Measurements from ENCODE around the gene EIF1.
"Not testable (repeated sequence)": the region's sequence is repeated elsewhere in the genome, so short reads cannot be mapped to it uniquely, and the experiment has no call there.

EIF1 gene

DNA sequence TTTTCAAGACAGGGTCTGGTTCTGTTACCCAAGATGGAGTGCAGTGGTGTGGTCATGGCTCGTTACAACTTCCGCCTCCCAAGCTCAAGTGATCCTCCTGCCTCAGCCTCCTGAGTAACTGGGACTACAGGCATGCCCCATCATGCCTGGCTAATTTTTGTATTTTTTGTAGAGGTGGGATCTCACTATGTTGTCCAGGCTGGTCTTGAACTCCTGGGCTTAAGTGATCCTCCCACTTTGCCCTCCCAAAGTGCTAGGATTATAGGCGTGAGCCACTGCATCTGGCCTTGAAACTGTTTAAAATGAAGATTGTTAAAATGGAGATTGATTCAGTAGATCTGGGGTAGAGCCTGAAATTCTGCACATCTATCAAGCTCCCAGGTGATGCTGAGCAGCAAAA lies 12.2 kb downstream of the EIF1 start:
- DNase-seq (ENCODE audit: low read depth), result not testable (repeated sequence)

DNA sequence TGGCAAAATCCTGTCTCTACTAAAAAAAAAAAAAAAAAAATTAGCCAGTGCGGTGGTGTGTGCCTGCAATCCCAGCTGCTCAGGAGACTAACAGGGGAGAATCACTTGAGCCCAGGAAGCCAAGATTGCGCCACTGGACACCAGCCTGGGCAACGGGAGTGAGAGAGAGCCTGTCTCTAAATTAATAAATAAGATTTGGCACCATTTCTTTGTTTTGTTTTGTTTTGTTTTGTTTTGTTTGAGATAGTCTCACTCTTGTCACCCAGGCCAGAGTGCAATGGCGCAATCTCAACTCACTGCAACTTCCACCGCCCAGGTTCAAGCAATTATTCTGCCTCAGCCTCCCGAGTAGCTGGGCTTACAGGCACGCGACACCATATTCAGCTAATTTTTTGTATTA lies 14.0 kb downstream of the EIF1 start:
- DNase-seq (ENCODE audit: low read depth), result no peak

DNA sequence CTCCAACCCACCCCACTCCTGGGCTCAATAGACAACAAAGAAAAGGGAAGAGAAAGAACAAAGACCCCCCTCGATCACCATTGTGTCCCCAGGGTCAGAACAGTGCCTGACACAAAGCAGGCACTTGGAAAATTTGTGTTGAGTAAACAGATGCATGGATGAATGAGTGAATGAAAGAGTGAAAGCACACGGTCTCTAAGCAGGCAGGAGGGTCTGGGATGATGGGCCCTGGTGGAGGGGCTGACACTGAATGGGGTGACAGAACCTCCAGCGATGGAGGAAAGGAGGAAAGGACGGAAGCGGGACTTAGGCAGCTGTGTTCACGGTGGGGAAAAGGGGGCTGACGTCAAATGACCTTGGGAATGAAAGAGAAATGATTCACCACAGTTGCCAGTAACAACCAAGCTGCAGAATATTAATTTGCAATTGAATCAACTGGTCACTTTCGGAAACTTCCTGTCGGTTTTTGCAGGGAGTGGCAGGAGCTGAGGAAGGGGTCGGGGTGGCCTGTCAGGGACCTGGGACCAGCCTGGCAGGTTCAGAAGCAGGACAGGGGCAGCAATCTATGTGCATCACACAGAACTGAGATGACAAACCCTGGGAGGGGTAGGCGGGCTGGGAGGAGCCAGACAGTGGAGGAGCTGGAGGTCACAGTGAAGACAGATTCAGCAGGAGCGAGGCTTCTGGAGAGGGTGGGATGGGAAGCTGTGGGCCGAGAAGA lies 16.7 kb downstream of the EIF1 start:
- DNase-seq (ENCODE audit: low read depth), result no peak

DNA sequence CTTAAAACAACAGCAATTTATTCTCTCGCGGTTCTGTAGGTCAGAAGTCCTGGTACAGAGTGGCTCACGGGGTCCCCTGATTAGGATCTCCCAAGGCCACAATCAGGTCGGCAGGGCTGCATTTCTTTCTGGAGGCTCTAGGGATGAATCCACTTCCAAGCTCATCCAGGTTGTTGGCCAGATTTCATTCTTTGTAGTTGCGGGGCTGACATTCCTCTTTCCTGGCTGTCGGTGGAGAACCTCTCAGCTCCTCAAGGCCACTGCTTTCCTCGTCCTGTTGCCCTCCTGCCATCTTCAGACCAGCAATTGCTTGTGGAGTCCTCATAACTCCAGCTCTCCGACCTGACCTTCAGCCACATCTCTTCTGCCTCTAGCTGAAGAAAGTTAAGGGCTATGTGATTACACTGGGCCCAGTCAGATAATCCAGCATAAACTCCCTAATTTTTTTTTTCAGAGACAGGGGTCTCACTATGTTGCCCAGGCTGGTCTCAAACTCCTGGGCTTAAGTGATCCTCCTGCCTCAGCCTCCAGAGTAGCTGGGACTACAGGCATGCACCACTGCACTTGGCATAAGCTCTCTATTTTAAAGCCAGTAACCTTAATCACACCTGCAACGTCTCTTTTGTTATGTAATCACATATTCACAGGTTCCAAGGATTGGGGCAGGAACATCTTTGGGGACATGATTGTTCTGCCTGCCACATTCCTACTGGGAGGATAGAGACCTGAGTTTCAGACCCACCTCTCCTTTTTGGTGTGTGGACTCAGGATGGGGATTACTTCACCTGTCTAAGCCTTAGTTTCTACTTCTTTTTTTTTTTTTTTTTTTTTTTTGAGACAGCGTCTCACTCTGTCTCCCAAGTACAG lies 19.4 kb downstream of the EIF1 start:
- DNase-seq (ENCODE audit: low read depth), result no peak

DNA sequence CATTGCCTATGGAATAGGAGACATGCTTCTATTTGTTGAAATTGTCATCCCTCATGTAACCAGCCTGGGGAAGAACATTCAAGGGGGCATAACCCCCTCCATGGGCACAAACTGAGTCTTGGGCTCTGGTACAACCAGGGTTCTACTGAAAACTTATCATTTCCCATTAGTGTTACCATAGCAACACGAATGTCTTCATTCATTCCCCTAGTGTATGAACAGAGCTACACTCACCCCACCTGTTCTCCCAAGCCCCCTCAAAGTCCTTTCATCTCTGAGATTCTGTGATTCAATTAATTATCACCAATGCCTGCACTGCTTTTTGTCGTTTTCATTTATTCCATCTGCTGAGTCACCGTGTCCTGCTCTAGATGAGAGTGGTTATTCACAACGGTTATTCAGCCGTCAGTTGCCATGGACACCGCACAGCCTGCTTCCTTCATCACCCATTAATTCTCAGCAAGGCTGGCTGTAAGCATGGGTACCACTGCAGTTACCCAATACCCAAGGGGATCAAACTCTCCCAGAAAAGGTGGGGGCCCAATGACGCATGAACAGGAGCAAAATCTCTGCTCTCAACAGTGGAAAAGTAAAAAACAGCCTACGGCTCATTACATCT lies 21.9 kb downstream of the EIF1 start:
- DNase-seq (ENCODE audit: low read depth), result no peak

DNA sequence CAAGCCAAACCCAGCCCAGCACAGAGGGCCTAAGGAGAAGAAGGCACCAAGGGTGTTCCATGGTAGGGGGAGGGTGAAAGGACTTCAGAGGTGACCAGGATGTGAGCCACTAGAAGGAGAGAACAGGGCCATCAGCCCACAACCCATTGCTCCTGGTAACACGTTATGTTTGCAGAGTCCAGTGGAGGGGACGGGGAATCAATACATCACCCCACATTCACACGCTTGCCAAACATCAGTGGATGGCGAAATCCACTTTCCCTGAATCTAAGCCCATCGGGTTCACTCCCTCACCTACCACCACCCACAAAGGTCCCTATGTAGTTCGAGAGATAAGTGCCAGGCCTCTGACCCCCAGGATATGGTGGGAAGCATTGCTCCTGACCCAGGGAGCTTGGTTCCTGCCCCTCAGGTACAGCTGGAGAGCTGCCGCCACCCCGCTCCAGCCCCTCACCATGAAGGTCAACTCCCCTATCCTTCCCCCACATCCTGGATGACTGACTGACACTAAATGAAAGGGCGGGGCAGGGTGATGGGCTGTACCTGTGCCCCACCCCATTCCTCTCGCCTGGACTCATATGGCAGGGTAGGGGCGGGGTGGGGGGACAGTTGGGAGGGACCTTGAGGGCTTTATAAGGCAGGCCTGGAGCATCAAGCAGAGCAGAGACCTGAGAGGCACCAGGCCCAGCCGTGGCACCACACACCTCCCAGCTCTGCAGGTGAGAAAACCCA lies 23.1 kb downstream of the EIF1 start, which contains the start of gene GAST:
TSS of gene GAST (plus strand) at position 663 of the 732 bp plus-strand sequence. CDS start 3,106 bp downstream, outside the sequence.
- DNase-seq (ENCODE audit: low read depth), result no peak

DNA sequence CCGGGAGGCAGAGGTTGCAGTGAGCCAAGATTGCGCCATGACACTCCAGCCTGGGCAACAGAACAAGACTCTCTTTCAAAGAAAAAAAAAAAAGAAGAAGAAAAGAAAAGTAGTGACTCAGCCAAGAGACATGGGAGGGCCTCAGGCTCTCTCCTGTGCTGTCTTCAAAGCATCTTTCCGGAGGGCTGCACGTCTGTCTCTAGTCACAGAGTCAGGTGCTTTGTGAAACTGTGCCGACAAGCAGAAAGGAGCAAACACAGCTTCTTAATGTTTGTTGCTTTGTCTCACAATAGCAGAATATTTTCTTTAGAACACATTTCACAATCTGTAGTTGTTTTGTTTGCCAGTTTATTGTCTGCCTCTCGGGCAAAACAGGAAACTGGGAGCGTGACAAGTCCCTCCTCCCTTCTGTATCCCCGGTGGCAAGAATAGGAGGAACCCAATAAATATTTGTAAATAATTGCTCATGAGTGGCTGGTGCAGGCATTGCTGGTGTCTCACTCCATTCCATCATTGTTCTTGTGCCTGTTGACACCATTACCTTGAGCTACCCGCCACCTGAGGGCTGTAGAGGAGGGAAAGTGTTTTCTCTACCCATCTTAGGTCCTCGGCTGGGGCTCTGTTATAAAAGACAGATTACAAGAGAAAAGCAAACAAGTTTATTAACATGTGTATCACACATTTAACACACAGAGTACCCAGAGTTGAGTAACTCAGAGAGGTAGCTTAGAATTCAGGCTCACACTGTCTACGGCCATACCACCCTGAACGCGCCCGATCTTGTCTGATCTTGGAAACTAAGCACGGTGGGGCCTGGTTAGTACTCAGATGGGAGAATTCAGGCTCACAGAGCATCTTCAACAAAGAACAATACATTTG lies 29.0 kb downstream of the EIF1 start:
- no peak for DNase-seq (ENCODE audit: low read depth)

DNA sequence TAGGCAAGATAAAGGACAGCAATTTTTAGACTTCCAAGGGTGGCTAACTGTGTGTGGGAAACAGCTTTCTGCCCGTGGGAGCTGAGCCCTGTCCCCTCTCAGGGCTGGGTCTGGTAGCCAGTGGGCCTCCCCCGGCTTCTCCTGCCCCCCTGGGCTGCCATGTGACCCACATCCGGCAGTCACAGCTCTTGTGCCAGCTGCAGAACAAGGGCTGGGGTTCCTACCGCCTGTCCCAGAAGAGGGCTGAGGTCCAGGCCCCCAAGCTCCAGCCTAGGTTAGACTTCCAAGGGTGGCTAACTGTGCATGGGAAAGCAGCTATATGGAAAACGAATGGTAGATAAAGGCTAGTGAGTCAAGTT lies 29.6 kb downstream of the EIF1 start:
- DNase-seq (ENCODE audit: low read depth), result no peak

DNA sequence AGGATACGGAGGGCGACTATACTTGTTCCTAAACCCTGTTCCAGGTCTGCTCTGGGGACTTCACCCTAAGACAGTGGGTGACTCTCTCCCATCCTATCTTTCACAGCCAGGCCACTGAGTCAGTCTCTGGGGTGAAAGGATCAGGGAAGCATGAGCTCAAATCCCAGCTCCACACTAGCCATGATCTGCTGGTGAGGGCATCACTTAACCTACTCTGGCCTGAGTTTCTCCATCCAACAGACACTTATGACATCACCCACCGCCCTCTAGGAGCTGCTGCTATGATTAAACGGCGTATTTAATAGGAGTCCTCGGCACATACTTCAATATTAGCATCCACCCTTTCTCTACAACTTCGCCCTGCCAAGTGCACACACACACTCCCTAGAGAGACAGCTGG lies 33.5 kb downstream of the EIF1 start:
- no peak for DNase-seq (ENCODE audit: low read depth)

DNA sequence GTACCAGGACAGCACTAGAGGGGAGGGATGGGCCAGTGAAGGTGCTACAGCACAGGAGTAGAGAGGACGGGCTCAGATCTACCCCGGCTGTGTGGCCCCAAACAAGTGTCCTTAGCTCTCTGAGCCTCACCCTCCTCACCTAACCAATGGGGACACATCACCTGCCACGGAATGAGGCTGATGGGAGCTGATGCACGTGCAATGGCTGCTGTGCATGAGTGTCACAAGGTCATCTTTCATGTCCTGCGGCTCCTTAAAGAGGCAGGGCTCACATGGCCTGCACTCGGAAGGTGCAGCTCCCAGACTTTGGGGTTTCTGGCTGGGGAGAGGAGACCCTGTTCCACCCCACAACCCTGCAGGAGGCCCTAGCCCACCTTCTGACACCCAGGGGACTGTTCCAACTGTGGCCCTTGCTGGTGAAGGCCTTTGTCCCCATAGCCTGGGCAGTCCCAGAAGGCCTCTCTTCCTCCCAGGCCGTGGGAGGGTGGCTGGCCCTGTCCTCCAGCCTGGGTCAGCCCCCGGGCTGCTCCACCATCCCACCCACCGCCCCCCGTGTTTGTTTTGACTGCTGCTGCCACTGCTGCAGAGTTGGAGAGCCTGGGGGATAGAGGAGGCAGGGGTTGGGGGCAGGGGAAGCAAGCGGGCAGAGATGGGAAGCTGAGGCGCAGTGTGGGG lies 35.3 kb downstream of the EIF1 start:
- DNase-seq (ENCODE audit: low read depth), result no peak

DNA sequence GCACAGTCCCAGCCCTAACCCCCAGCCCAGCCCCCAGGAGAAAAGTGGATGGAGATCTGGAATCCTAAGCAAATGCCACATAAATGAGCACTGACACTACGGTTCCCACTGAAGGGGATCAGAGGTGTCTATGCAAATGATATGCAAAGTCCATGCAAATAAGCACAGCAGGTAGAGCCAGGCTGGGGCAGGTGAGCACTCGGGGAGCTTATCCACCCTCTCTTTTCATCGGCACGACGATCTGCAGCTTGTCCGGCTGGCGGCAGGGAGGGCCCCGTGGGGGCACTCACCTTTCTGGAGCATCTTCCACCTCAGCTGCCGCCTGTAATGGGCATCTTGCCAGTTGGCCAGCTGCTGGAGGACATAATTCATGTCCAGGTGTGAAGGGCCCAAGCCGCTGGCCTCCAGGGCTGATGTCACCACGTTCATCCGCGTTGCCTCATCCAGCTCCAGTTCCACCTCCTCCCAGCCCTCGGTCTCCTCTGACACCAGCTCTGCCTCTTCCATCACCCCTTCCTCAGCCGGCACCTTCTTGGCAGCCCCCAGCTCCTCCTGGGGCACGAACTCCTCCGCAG lies 35.9 kb downstream of the EIF1 start:
- no peak for DNase-seq (ENCODE audit: low read depth)

DNA sequence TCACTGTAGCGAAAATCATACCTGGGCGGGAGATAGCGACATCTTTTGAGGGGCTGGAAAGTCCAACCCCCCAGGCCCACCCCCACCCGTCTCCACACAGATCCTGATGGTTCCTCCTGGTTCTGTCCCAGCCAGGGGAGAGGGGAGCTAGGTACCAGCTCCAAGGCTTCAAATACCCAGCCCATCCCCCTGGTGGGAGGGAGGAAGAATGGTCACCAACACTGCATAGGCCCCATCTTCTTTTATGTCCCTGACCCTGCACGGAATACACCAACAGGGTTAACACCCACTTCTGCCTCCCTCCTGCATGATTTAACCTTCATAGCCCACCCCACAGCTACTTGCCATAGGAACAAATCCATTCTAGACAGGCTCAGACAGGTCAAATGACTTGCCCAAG lies 36.4 kb downstream of the EIF1 start:
- no peak for DNase-seq (ENCODE audit: low read depth)

DNA sequence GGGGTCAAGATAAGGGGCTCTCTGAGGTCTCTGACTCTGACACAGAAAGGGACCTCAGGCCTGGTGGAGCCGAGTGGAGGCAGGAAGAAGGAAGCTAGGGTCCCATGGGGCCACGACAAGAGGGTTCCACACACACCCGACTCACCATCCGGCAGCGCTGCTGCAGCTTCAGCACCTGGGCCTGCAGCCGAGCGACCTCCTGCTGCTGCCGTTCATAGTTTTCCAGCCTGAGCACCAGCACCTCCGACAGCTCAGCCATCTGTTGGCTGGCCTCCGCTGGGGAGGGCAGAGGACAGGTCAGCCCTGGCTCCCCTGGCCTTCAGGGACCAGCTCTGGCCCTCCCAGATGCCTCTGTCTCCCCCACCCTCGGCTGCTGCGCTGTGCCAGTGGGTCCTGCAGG lies 39.4 kb downstream of the EIF1 start:
- DNase-seq (ENCODE audit: low read depth), result no peak

DNA sequence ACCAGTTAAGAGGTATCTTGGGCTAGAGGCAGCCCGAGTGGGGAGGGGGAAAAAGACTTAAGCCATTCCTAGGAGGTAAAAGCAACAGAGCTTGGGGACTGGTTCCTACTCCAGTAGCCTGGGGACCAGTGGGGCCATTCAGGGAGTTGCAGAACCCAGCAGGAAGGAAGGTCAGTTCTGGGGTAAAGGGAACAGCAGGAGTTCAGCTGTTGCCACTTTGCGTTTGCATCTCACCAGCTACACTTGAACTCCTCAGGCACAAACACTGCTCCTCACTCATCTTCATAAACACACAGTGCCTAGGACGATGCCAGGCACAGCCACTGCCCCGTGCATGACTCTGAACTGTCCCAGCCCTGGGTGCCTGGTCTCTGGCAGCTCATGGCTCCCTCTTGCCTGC lies 41.8 kb downstream of the EIF1 start:
- DNase-seq (ENCODE audit: low read depth), result no peak

DNA sequence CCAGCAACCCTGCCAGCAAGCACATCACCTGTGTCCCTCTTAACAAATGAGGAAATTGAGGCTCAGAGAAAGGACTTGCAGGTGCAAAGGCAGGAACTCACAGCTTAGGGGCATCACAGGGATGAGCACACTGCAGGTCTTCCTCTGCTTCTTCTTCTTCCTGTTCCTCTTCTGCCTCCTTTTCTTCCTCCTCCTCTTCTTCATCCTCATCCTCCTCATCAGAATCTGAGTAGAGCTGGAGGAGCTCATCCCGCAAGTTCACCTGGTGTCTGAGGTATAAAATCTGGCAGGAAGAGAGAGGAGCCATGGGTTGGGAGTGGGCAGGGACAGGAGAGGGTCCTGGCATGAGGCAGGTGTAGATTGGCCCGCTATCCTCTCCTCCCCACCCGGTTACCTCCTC lies 43.2 kb downstream of the EIF1 start:
- no peak for DNase-seq (ENCODE audit: low read depth)

DNA sequence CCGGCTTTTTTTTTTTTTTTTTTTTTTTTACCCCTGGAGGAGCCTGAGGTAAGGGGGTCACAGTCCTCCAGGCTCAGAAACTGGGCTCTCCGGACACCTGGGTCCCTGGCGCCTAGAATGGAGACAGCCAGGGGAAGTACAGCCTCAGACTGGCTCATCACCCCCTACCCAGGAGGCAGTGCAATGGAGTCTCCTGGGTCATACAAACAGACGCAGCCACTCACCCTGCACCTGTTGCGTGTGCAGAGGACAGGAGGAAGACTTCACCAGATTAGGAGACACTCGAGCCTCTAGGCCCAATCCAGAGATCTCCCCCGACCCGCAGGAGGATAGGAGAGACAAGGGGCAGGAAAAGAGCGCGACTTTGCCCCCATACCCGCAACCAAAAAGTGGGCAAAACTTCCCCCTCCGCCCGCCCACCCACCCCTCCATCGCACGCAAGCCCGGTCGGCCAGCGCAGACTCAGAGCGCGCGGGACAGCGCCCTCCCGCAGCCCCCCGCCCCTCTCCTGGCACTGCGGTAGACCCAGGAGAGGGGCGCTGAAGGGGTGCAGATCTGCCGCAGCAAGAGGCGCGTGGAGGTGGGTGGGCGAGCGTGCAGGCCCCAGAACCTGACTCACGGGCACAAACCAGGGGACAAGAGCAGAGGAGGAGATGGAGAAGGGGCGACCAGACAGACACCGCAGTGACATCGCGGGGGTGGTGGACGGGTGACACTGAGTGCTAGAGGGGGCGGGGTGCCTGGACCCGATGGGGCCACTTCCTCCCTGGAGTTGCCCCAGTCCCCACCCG lies 44.9 kb downstream of the EIF1 start:
- DNase-seq (ENCODE audit: low read depth), result no peak

DNA sequence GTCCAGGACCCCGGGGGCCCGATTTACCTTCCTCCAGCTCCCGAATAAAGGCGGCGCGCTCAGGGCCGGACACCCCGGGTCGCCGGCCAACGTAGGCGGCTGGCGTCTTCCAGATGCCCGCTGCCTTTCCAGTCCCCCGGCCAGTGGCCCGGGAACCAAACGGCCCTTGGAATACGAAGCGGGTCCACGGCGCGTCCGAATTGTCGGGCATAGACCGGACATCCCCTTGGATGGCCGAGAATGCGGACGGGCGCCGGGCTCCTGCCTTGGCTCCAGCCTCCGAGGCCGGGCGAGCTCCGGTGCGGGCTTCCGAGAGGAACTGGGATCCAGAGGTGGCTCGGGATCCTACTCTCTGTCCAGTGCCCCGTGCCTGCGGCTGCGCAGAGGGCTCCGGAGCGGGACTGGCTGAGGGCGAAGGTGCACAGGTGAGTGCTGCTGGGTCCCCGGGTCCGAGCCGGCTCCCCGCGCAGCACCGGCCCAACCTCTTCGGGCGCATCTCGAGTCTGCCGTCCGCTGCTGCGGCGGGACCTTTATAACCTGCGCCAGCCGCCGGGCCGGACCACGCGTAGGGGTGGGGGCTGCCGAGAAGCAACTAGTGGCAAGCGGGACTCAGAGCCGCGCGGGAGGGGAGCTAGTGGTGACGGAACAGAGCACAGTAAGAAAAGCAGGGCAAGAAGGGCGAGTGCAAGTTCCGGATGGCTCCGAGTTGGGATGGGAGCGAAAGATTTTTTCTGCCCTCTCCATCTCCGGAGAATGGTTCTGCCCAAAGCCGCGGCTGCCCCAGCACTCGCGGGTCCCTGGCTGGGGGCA lies 45.7 kb downstream of the EIF1 start, which contains the start of gene HAP1:
TSS of gene HAP1 (minus strand) at position 505 of the 810 bp plus-strand sequence. CDS start at position 496, 9 bp downstream.
- no peak for DNase-seq (ENCODE audit: low read depth)

DNA sequence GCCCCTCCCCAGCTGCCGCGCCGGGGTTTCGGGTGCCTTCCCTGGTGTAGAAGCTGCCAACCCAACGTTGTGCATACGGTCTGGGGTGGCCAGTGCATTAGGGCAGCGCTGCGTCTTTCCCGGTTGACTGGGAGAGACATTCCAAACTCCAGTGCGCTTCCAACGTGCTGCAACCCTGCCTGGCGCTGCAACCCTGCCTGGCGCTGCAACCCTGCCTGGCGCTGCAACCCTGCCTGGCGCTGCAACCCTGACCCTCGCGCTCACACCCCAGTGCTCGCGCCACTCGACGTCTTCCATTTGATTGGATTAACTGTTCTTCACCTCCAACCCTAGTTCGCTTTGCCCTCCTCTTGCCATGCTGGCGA lies 46.2 kb downstream of the EIF1 start:
- no peak for DNase-seq (ENCODE audit: low read depth)

DNA sequence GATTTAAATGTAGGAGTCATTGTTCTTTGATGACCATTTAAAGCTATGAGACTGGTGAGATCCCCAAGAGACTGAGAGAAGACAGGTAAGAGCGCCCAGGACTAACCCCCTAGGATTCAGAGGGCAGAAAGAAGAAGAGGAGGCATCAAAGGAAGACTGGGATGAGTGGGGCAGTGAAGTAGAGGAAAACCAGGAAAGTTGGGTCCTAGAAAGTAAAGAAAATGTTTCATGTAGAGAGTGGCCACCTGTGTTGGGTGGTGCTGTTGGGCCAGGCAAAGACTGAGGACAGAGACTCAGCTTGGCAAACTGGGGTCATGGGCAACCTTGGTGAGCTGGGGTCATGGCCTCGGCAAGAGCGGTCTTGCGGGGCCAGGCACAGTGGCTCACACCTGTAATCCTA lies 47.1 kb downstream of the EIF1 start:
- DNase-seq (ENCODE audit: low read depth), result no peak
